Uterus (tissue), 4 donors: ENCODE results near the gene CIITA. TPM values are rescaled to one million over a fixed set of nuclear protein-coding genes. Genes with fewer than 3 reads are reported as not detected.
A peak's percentile ranks its signal among the peaks of the same experiment; 100 is the strongest.

Experiments
- DNase-seq, 2 donors: peaks; one replicate each; pipeline ENCODE4 v3.0.0-alpha.2; 2019 to 2020
- H3K27ac ChIP-seq, 2 donors: fragments of 200-600 bp; sonication (generic); 1 replicate in 1 of 2; 2 replicates in 1 of 2; pipeline ENCODE4 v1.5.1; 2016 to 2018
- H3K27me3 ChIP-seq, 2 donors: fragments of 200-600 bp; sonication (generic); one replicate each; pipeline ENCODE4 v1.5.1; 2018 to 2019; ENCODE audit warnings: control low read depth in 1 of 2
- H3K36me3 ChIP-seq, 2 donors: fragments of 200-600 bp; sonication (generic); one replicate each; pipeline ENCODE4 v1.5.1; 2019; ENCODE audit warnings: control low read depth in 1 of 2
- H3K4me1 ChIP-seq, 2 donors: fragments of 200-600 bp; sonication (generic); one replicate each; pipeline ENCODE4 v1.5.1; 2018 to 2019; ENCODE audit warnings: control low read depth in 1 of 2
- H3K4me3 ChIP-seq, 2 donors: fragments of 200-600 bp; sonication (generic); 1 replicate in 1 of 2; 2 replicates in 1 of 2; pipeline ENCODE4 v1.5.1; 2018 to 2019; ENCODE audit warnings: mild to moderate bottlenecking in 1 of 2
- H3K9me3 ChIP-seq, 2 donors: fragments of 200-600 bp; sonication (generic); one replicate each; pipeline ENCODE4 v1.5.1; 2019; ENCODE audit warnings: control low read depth in 1 of 2
- CTCF ChIP-seq, 4 experiments: fragments of 200-600 bp in 2 of 4; fragments of 450-650 bp in 2 of 4; sonication (generic) in 2 of 4; IDR thresholded peaks; one replicate each; pipeline ENCODE4 v1.5.1; 2016 to 2019; ENCODE audit warnings: antibody characterized with exemption in 4 of 4, mild to moderate bottlenecking in 2 of 4, moderate library complexity in 1 of 4
- POLR2A ChIP-seq, 2 donors: fragments of 450-650 bp; IDR thresholded peaks; one replicate each; pipeline ENCODE4 v1.6.1; 2016; ENCODE audit warnings: antibody characterized with exemption in 2 of 2, mild to moderate bottlenecking in 1 of 2, moderate library complexity in 1 of 2
- intact Hi-C: fragments of 100-400 bp; cut with DNase I; formaldehyde crosslinking; loops from one replicate; pipeline ENCODE4 v1.15.1; 2023; ENCODE audit warnings: low total_unique reads
- total RNA-seq, 4 donors: library from RNA; depleted of rRNA in 3 of 4; stranded (reverse); fragments of >200 nt in 3 of 4; gene quantifications; one replicate each; pipeline versions ENCODE4 v1.1.0 to v1.2.4, GENCODE V29; 2014 to 2023
- donor health status: DM: yes; HTN: yes; CAD: no.

Gene CIITA
- total RNA-seq, 4 donors from 2014 or later, result 7.1 to 48.3 (median 18.8) TPM

GRCh38 chr16:10868596-10869469 lies 8.2 kb upstream of the CIITA start:
- Histone ChIP-seq H3K9me3 (no peaks in the 10 kb centered on the region), H3K36me3 (no peaks in the 10 kb centered on the region), H3K27me3 (no peaks in the 10 kb centered on the region), H3K4me1 (no peaks in the 10 kb centered on the region), H3K4me3 (no peak overlapping the region), H3K27ac (peak overlapping the region; percentile 27 to 39)
- intact Hi-C loops, result no loop called here
- no peak for TF ChIP-seq POLR2A (IDR thresholded peaks at IDR 0.05)
- TF ChIP-seq CTCF (IDR thresholded peaks at IDR 0.05), result no peak
- peak in 1 of 2 donors; percentile 34 for DNase-seq

- intact Hi-C loops, result no loop called here
- Histone ChIP-seq H3K27ac (peak overlapping the region in 1 of 2 donors; percentile 15), H3K4me1 (no peaks in the 10 kb centered on the region)
These were observed 6.7 kb upstream of the CIITA start for GRCh38 chr16:10870137-10870776.

GRCh38 chr16:10870808-10871156 lies 6.2 kb upstream of the CIITA start:
- intact Hi-C loops, result no loop called here
- Histone ChIP-seq H3K4me1 (no peaks in the 10 kb centered on the region), H3K27me3 (no peaks in the 10 kb centered on the region), H3K27ac (peak overlapping the region; percentile 15 to 27), H3K9me3 (no peaks in the 10 kb centered on the region), H3K4me3 (no peak overlapping the region), H3K36me3 (no peaks in the 10 kb centered on the region)
- no peak for TF ChIP-seq CTCF (IDR thresholded peaks at IDR 0.05)
- no peak for TF ChIP-seq POLR2A (IDR thresholded peaks at IDR 0.05)
- DNase-seq, result no peak

More at GRCh38 chr16:10870137-10870776, 6.7 kb upstream of the CIITA start:
- no peak for DNase-seq
- no peak for TF ChIP-seq CTCF (IDR thresholded peaks at IDR 0.05)
- TF ChIP-seq POLR2A (IDR thresholded peaks at IDR 0.05), result no peak
- no peaks in the 10 kb centered on the region for H3K36me3 ChIP-seq
- no peaks in the 10 kb centered on the region for H3K27me3 ChIP-seq
- no peak overlapping the region for H3K4me3 ChIP-seq
- no peaks in the 10 kb centered on the region for H3K9me3 ChIP-seq

- TF ChIP-seq CTCF (IDR thresholded peaks at IDR 0.05) (no peak), POLR2A (IDR thresholded peaks at IDR 0.05) (no peak)
- Histone ChIP-seq H3K4me1 (no peaks in the 10 kb centered on the region), H3K36me3 (no peaks in the 10 kb centered on the region), H3K9me3 (no peaks in the 10 kb centered on the region), H3K27me3 (no peaks in the 10 kb centered on the region), H3K27ac (peak overlapping the region; percentile 15 to 27), H3K4me3 (no peak overlapping the region)
- peak in 1 of 2 donors; percentile 50 for DNase-seq
- intact Hi-C loops, result no loop called here
These were observed 5.6 kb upstream of the CIITA start for GRCh38 chr16:10871157-10871991.
